Measurements from ENCODE around the gene ADAMTS1. TPM values are rescaled to one million over a fixed set of nuclear protein-coding genes. Genes with fewer than 3 reads are reported as not detected.

Gene ADAMTS1
- total and polyA plus RNA-seq, 2 donors (not counting 1 experiment from before 2014, with no cell fraction given) = 186 to 200 TPM

- peak overlapping the region; percentile 95 for H3K9ac ChIP-seq (ENCODE audit: insufficient read depth, low read length)
- H3K4me3 ChIP-seq (replicated peaks in 1 of 4; ENCODE audit: control extremely low read depth in 1 of 4, insufficient read depth in 1 of 4, low read depth in 3 of 4, low read length in 4 of 4) = peak overlapping the region; percentile 80 to 99 (median 91)
- peaks cover 20% of the 10 kb centered on the region for H3K36me3 ChIP-seq (ENCODE audit: control insufficient read depth, insufficient read depth, low read length)
- peaks cover 8% of the 10 kb centered on the region for H4K20me1 ChIP-seq (ENCODE audit: control insufficient read depth, extremely low read depth, insufficient read depth, low read length)
- peaks cover 6% of the 10 kb centered on the region for H3K4me1 ChIP-seq (ENCODE audit: control insufficient read depth, extremely low read depth, insufficient read depth, low read length)
- peaks cover 54% of the 10 kb centered on the region for H3K79me2 ChIP-seq (ENCODE audit: control insufficient read depth, insufficient read depth, low read length)
- no peak overlapping the region for H2AFZ ChIP-seq (ENCODE audit: low read length)
- H3K27ac ChIP-seq (ENCODE audit: insufficient read depth, low read length) = peak overlapping the region; percentile 90
- DNase-seq (ENCODE audit: low read depth in 2 of 2) = peak; percentile 62 to 89
- no peaks in the 10 kb centered on the region for H3K9me3 ChIP-seq (ENCODE audit: control insufficient read depth, insufficient read depth, low read depth, low read length)
- no peaks in the 10 kb centered on the region for H3K27me3 ChIP-seq (ENCODE audit: control insufficient read depth, insufficient read depth, low read length)
- peak overlapping the region; percentile 73 for H3K4me2 ChIP-seq (ENCODE audit: extremely low read depth, insufficient read depth, low read length)
- TF ChIP-seq EZH2 (IDR thresholded peaks at IDR 0.05; ENCODE audit: low read length, missing control alignments) = no peak
- peak in 1 of 2 donors; percentile 18 for TF ChIP-seq CTCF (conservative IDR thresholded peaks at IDR 0.05 in 1 of 2, IDR thresholded peaks at IDR 0.05 in 1 of 2; ENCODE audit: low read depth in 1 of 2, low read length in 2 of 2)
Observed at GRCh38 chr21:26843933-26844257, 1.3 kb downstream of the ADAMTS1 start.

- Histone ChIP-seq H3K9ac (ENCODE audit: insufficient read depth, low read length) (peak overlapping the region; percentile 95), H3K27ac (ENCODE audit: insufficient read depth, low read length) (peak overlapping the region; percentile 90), H3K9me3 (ENCODE audit: control insufficient read depth, insufficient read depth, low read depth, low read length) (no peaks in the 10 kb centered on the region), H3K4me1 (ENCODE audit: control insufficient read depth, extremely low read depth, insufficient read depth, low read length) (peaks cover 6% of the 10 kb centered on the region), H3K79me2 (ENCODE audit: control insufficient read depth, insufficient read depth, low read length) (peaks cover 54% of the 10 kb centered on the region), H3K36me3 (ENCODE audit: control insufficient read depth, insufficient read depth, low read length) (peaks cover 23% of the 10 kb centered on the region), H3K4me2 (ENCODE audit: extremely low read depth, insufficient read depth, low read length) (peak overlapping the region; percentile 98), H2AFZ (ENCODE audit: low read length) (no peak overlapping the region), H3K27me3 (ENCODE audit: control insufficient read depth, insufficient read depth, low read length) (no peaks in the 10 kb centered on the region), H4K20me1 (ENCODE audit: control insufficient read depth, extremely low read depth, insufficient read depth, low read length) (peaks cover 8% of the 10 kb centered on the region), H3K4me3 (replicated peaks in 1 of 4; ENCODE audit: control extremely low read depth in 1 of 4, insufficient read depth in 1 of 4, low read depth in 3 of 4, low read length in 4 of 4) (peak overlapping the region; percentile 80 to 99 (median 91))
- peak in 1 of 2 donors; percentile 44 for TF ChIP-seq CTCF (conservative IDR thresholded peaks at IDR 0.05 in 1 of 2, IDR thresholded peaks at IDR 0.05 in 1 of 2; ENCODE audit: low read depth in 1 of 2, low read length in 2 of 2)
- TF ChIP-seq EZH2 (IDR thresholded peaks at IDR 0.05; ENCODE audit: low read length, missing control alignments) = no peak
- peak; percentile 94 to 97 for DNase-seq (ENCODE audit: low read depth in 2 of 2)
Observed at GRCh38 chr21:26842974-26843932, 2.0 kb downstream of the ADAMTS1 start.

GRCh38 chr21:26842300-26842699 lies 2.9 kb downstream of the ADAMTS1 start:
- peak overlapping the region; percentile 90 for H3K27ac ChIP-seq (ENCODE audit: insufficient read depth, low read length)
- H3K36me3 ChIP-seq (ENCODE audit: control insufficient read depth, insufficient read depth, low read length) = peaks cover 30% of the 10 kb centered on the region
- H4K20me1 ChIP-seq (ENCODE audit: control insufficient read depth, extremely low read depth, insufficient read depth, low read length) = peaks cover 8% of the 10 kb centered on the region
- peaks cover 54% of the 10 kb centered on the region for H3K79me2 ChIP-seq (ENCODE audit: control insufficient read depth, insufficient read depth, low read length)
- no peak overlapping the region for H2AFZ ChIP-seq (ENCODE audit: low read length)
- no peaks in the 10 kb centered on the region for H3K9me3 ChIP-seq (ENCODE audit: control insufficient read depth, insufficient read depth, low read depth, low read length)
- H3K4me1 ChIP-seq (ENCODE audit: control insufficient read depth, extremely low read depth, insufficient read depth, low read length) = peaks cover 11% of the 10 kb centered on the region
- no peaks in the 10 kb centered on the region for H3K27me3 ChIP-seq (ENCODE audit: control insufficient read depth, insufficient read depth, low read length)
- TF ChIP-seq EZH2 (IDR thresholded peaks at IDR 0.05; ENCODE audit: low read length, missing control alignments) (no peak), CTCF (conservative IDR thresholded peaks at IDR 0.05 in 1 of 2, IDR thresholded peaks at IDR 0.05 in 1 of 2; ENCODE audit: low read depth in 1 of 2, low read length in 2 of 2) (no peak)
- DNase-seq (ENCODE audit: low read depth in 2 of 2) = peak; percentile 30 to 61
- H3K4me2 ChIP-seq (ENCODE audit: extremely low read depth, insufficient read depth, low read length) = peak overlapping the region; percentile 98
- H3K9ac ChIP-seq (ENCODE audit: insufficient read depth, low read length) = peak overlapping the region; percentile 11
- peak overlapping the region; percentile 80 to 99 (median 91) for H3K4me3 ChIP-seq (replicated peaks in 1 of 4; ENCODE audit: control extremely low read depth in 1 of 4, insufficient read depth in 1 of 4, low read depth in 3 of 4, low read length in 4 of 4)

All from fibroblast of lung (primary cell).